Activated CD4-positive, alpha-beta T cell treated with anti-CD3 and anti-CD28 coated beads, Interleukin-2, amount 10 ng/mL, durations not matched to agents 7 days and 5 days (primary cell): ENCODE results near the gene MAP3K7. TPM values are rescaled to one million over a fixed set of nuclear protein-coding genes. Genes with fewer than 3 reads are reported as not detected.
A peak's percentile ranks its signal among the peaks of the same experiment; 100 is the strongest.
"Not testable (repeated sequence)": the region's sequence is repeated elsewhere in the genome, so short reads cannot be mapped to it uniquely, and the experiment has no call there.

Experiments
- CTCF ChIA-PET: fragments of 350-600 bp; sonication (Branson Sonifier 250); formaldehyde crosslinking; loops from one replicate; lab custom pipeline; 2021; ENCODE audit warnings: antibody characterized with exemption; lab: Charles Lee
- POLR2A ChIA-PET: fragments of 350-600 bp; sonication (Branson Sonifier 250); formaldehyde crosslinking; loops from one replicate; lab custom pipeline; 2021; ENCODE audit warnings: antibody characterized with exemption; lab: Charles Lee
- DNase-seq: peaks from one replicate; pipeline ENCODE4 v3.0.0-alpha.2; 2020
- H3K27ac Mint-ChIP-seq: one replicate; pipeline ENCODE4 v1.8.0; 2021; ENCODE audit warnings: mild to moderate bottlenecking, moderate library complexity, mixed read lengths
- H3K27me3 Mint-ChIP-seq: one replicate; pipeline ENCODE4 v1.8.0; 2021; ENCODE audit warnings: mixed read lengths
- H3K36me3 Mint-ChIP-seq: one replicate; pipeline ENCODE4 v1.8.0; 2021; ENCODE audit warnings: low read depth, mixed read lengths
- H3K4me1 Mint-ChIP-seq: one replicate; pipeline ENCODE4 v1.8.0; 2021; ENCODE audit warnings: mixed read lengths
- H3K4me3 Mint-ChIP-seq: one replicate; pipeline ENCODE4 v1.8.0; 2021; ENCODE audit warnings: mild to moderate bottlenecking, moderate library complexity, mixed read lengths
- H3K9me3 Mint-ChIP-seq: one replicate; pipeline ENCODE4 v1.8.0; 2021; ENCODE audit warnings: mixed read lengths
- total RNA-seq, 2 experiments: library from RNA; stranded (reverse); gene quantifications; one replicate each; pipeline ENCODE4 v1.2.3, GENCODE V29; 2021

The MAP3K7 gene
- total RNA-seq, 2 experiments from 2014 or later: 29.1 to 35.2 TPM

- Mint-ChIP-seq H3K4me1 (peaks cover 5% of the 10 kb centered on the region), H3K9me3 (peaks cover 2% of the 10 kb centered on the region), H3K27ac (no peak overlapping the region), H3K36me3 (peaks cover 21% of the 10 kb centered on the region), H3K27me3 (no peaks in the 10 kb centered on the region), H3K4me3 (no peak overlapping the region)
- ChIA-PET POLR2A (no interaction called here), CTCF (interaction anchor here (1.4 kb wide), 1 partner anchor 20 kb away, joined by 3 read pairs; no protein-coding TSS in a partner anchor)
- no peak for DNase-seq
Measured at GRCh38 chr6:90572856-90573255, 14.0 kb downstream of the MAP3K7 start.

GRCh38 chr6:90569223-90569622, 17.6 kb downstream of the MAP3K7 start:
- H3K27me3 Mint-ChIP-seq: no peaks in the 10 kb centered on the region
- no peak overlapping the region for H3K27ac Mint-ChIP-seq
- H3K9me3 Mint-ChIP-seq: peaks cover 5% of the 10 kb centered on the region
- peaks cover 4% of the 10 kb centered on the region for H3K4me1 Mint-ChIP-seq
- ChIA-PET POLR2A (no interaction called here), CTCF (interaction anchor here (1.4 kb wide), 1 partner anchor 12 kb away, joined by 3 read pairs; no protein-coding TSS in a partner anchor)
- DNase-seq: no peak
- H3K4me3 Mint-ChIP-seq: no peak overlapping the region
- H3K36me3 Mint-ChIP-seq: peaks cover 51% of the 10 kb centered on the region

- Mint-ChIP-seq H3K4me1 (peaks cover 17% of the 10 kb centered on the region), H3K36me3 (peaks cover 65% of the 10 kb centered on the region)
- H3K27ac Mint-ChIP-seq, DNase-seq, POLR2A ChIA-PET, H3K27me3 Mint-ChIP-seq, H3K9me3 Mint-ChIP-seq, H3K4me3 Mint-ChIP-seq, CTCF ChIA-PET: not testable (repeated sequence)
Measured at GRCh38 chr6:90567682-90568081, 19.2 kb downstream of the MAP3K7 start.

GRCh38 chr6:90562341-90562740, 24.5 kb downstream of the MAP3K7 start:
- Mint-ChIP-seq H3K4me1 (peaks cover 25% of the 10 kb centered on the region), H3K27ac (peak overlapping the region; percentile 79), H3K36me3 (peaks cover 60% of the 10 kb centered on the region)
- POLR2A ChIA-PET, H3K4me3 Mint-ChIP-seq, H3K9me3 Mint-ChIP-seq, CTCF ChIA-PET, H3K27me3 Mint-ChIP-seq: not testable (repeated sequence)
- DNase-seq: peak; percentile 32

- Mint-ChIP-seq H3K27ac (no peak overlapping the region), H3K27me3 (no peaks in the 10 kb centered on the region), H3K4me1 (peaks cover 25% of the 10 kb centered on the region), H3K9me3 (peaks cover 2% of the 10 kb centered on the region), H3K4me3 (no peak overlapping the region), H3K36me3 (peaks cover 51% of the 10 kb centered on the region)
- CTCF ChIA-PET: interaction anchor here (0.6 kb wide), 1 partner anchor 297 kb away, joined by 3 read pairs; no protein-coding TSS in a partner anchor
- no peak for DNase-seq
- POLR2A ChIA-PET: no interaction called here
Measured at GRCh38 chr6:90559931-90560330, 26.9 kb downstream of the MAP3K7 start.

GRCh38 chr6:90557006-90557405, 29.9 kb downstream of the MAP3K7 start:
- Mint-ChIP-seq H3K9me3 (peaks cover 2% of the 10 kb centered on the region), H3K36me3 (peaks cover 35% of the 10 kb centered on the region), H3K27me3 (no peaks in the 10 kb centered on the region), H3K4me1 (peaks cover 3% of the 10 kb centered on the region), H3K4me3 (no peak overlapping the region), H3K27ac (no peak overlapping the region)
- ChIA-PET POLR2A (no interaction called here), CTCF (interaction anchor here (0.6 kb wide), 1 partner anchor 23 kb away, joined by 3 read pairs; no protein-coding TSS in a partner anchor)
- no peak for DNase-seq

GRCh38 chr6:90547991-90548390, 38.9 kb downstream of the MAP3K7 start:
- H3K4me1 Mint-ChIP-seq: peaks cover 10% of the 10 kb centered on the region
- no peak overlapping the region for H3K4me3 Mint-ChIP-seq
- POLR2A ChIA-PET: no interaction called here
- H3K27me3 Mint-ChIP-seq: no peaks in the 10 kb centered on the region
- CTCF ChIA-PET: interaction anchor here (0.6 to 1.3 kb wide), 2 partner anchors 13 to 535 kb away, joined by 3 to 4 read pairs; no protein-coding TSS in a partner anchor
- no peaks in the 10 kb centered on the region for H3K9me3 Mint-ChIP-seq
- no peak overlapping the region for H3K27ac Mint-ChIP-seq
- DNase-seq: no peak
- H3K36me3 Mint-ChIP-seq: peaks cover 51% of the 10 kb centered on the region

- Mint-ChIP-seq H3K27me3 (no peaks in the 10 kb centered on the region), H3K4me1 (peaks cover 10% of the 10 kb centered on the region), H3K4me3 (no peak overlapping the region), H3K27ac (no peak overlapping the region), H3K36me3 (peaks cover 49% of the 10 kb centered on the region), H3K9me3 (no peaks in the 10 kb centered on the region)
- POLR2A ChIA-PET: no interaction called here
- CTCF ChIA-PET: interaction anchor here (0.8 to 1.3 kb wide), 2 partner anchors 12 to 53 kb away, joined by 3 to 4 read pairs; no protein-coding TSS in a partner anchor
- no peak for DNase-seq
Measured at GRCh38 chr6:90547079-90547478, 39.8 kb downstream of the MAP3K7 start.

- CTCF ChIA-PET: interaction anchor here (0.6 to 1.4 kb wide), 3 partner anchors 11 to 37 kb away, joined by 3 to 4 read pairs (median 3); no protein-coding TSS in a partner anchor
- H3K9me3 Mint-ChIP-seq: no peaks in the 10 kb centered on the region
Measured at GRCh38 chr6:90545448-90545847, 41.4 kb downstream of the MAP3K7 start.

GRCh38 chr6:90544741-90545140, 42.1 kb downstream of the MAP3K7 start:
- Mint-ChIP-seq H3K27ac (no peak overlapping the region), H3K9me3 (no peaks in the 10 kb centered on the region), H3K36me3 (peaks cover 50% of the 10 kb centered on the region), H3K27me3 (no peaks in the 10 kb centered on the region), H3K4me1 (peaks cover 10% of the 10 kb centered on the region), H3K4me3 (no peak overlapping the region)
- ChIA-PET CTCF (no interaction called here), POLR2A (no interaction called here)
- DNase-seq: no peak

More at GRCh38 chr6:90545448-90545847, 41.4 kb downstream of the MAP3K7 start:
- no peak overlapping the region for H3K27ac Mint-ChIP-seq
- H3K27me3 Mint-ChIP-seq: no peaks in the 10 kb centered on the region
- H3K4me1 Mint-ChIP-seq: peaks cover 10% of the 10 kb centered on the region
- no peak for DNase-seq
- POLR2A ChIA-PET: no interaction called here
- H3K36me3 Mint-ChIP-seq: peaks cover 50% of the 10 kb centered on the region
- no peak overlapping the region for H3K4me3 Mint-ChIP-seq

- ChIA-PET POLR2A (no interaction called here), CTCF (no interaction called here)
- no peaks in the 10 kb centered on the region for H3K27me3 Mint-ChIP-seq
- no peak overlapping the region for H3K27ac Mint-ChIP-seq
- no peaks in the 10 kb centered on the region for H3K9me3 Mint-ChIP-seq
- H3K4me1 Mint-ChIP-seq: peaks cover 10% of the 10 kb centered on the region
- DNase-seq: no peak
- peaks cover 49% of the 10 kb centered on the region for H3K36me3 Mint-ChIP-seq
- no peak overlapping the region for H3K4me3 Mint-ChIP-seq
Measured at GRCh38 chr6:90544081-90544480, 42.8 kb downstream of the MAP3K7 start.

- Mint-ChIP-seq H3K36me3 (peaks cover 39% of the 10 kb centered on the region), H3K4me1 (peaks cover 14% of the 10 kb centered on the region), H3K27me3 (no peaks in the 10 kb centered on the region), H3K4me3 (no peak overlapping the region), H3K27ac (no peak overlapping the region), H3K9me3 (no peaks in the 10 kb centered on the region)
- POLR2A ChIA-PET: no interaction called here
- CTCF ChIA-PET: no interaction called here
- DNase-seq: no peak
Measured at GRCh38 chr6:90541221-90541620, 45.7 kb downstream of the MAP3K7 start.

GRCh38 chr6:90538278-90539046, 48.4 kb downstream of the MAP3K7 start:
- ChIA-PET POLR2A (no interaction called here), CTCF (no interaction called here)
- H3K36me3 Mint-ChIP-seq: peaks cover 27% of the 10 kb centered on the region
- no peak overlapping the region for H3K4me3 Mint-ChIP-seq
- no peak overlapping the region for H3K27ac Mint-ChIP-seq
- no peaks in the 10 kb centered on the region for H3K9me3 Mint-ChIP-seq
- peaks cover 18% of the 10 kb centered on the region for H3K4me1 Mint-ChIP-seq
- no peak for DNase-seq
- no peaks in the 10 kb centered on the region for H3K27me3 Mint-ChIP-seq
